ENCODE data around the gene ENOX1.
"Not testable (repeated sequence)": the region's sequence is repeated elsewhere in the genome, so short reads cannot be mapped to it uniquely, and the experiment has no call there.

The ENOX1 gene

DNA sequence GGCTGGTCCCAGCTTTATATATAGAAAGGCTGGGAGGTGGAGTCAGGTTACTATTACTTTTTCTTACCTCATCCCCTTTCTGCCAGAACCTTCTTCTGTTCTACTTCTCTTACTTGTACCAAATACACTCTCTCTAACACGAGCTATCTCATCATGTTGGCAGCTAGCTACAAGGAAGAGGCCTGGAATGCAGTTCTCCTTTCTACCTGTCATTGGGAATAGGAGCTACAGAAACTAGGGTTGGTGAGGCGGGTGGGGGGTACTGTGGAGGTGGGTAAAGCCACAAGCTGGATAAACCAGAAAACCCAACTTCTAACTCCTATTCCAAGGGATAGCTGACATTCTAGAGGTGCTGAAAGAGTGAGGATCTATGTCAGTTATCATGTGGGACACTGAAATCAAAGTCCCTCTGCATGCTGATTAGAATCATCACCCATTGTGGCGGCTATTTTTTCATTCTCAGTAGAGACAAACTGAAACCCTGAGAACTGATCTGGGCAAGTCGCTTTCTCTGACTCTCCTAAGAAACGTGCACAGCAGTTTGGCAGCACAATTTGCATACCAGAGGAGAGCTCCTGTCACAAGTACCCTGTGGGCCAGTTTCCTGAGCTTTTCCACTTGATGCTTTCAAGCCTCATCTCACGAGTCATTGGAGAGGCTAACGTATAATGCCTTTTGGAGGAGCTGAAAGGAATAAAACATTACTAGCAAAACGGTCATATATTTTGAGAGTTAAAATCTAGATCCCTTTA lies 358.1 kb downstream of the ENOX1 start:
- Histone ChIP-seq H3K4me3 (ENCODE audit: low read length) (no peak overlapping the region), H3K27me3 (ENCODE audit: insufficient read depth, low read length) (no peaks in the 10 kb centered on the region), H3K9me3 (ENCODE audit: low read length) (no peaks in the 10 kb centered on the region), H3K4me1 (ENCODE audit: insufficient read depth, low read length) (peaks cover 50% of the 10 kb centered on the region), H3K36me3 (ENCODE audit: insufficient read depth, low read length) (no peaks in the 10 kb centered on the region), H2AFZ (ENCODE audit: low read depth, low read length) (no peak overlapping the region)

DNA sequence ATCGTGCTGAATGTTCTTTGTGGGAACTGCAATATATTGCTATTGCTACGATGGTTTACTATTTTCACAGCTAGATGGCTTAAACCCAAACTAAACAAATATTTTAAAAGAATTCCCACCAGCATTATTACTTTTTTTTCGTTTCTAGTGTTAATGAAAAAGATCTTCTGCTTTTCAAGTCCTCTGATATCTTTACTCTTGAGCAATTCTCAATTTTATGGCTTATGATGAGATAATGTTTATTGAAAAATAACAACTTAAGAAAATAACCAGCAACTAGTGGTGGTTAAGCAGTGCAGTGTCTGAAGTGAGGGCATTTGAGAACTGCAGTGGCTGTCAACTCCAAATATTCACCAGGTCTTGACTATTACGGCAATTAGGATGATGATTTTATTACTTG lies 360.4 kb downstream of the ENOX1 start:
- no peaks in the 10 kb centered on the region for H3K36me3 ChIP-seq (ENCODE audit: insufficient read depth, low read length)
- no peaks in the 10 kb centered on the region for H3K9me3 ChIP-seq (ENCODE audit: low read length)
- peaks cover 56% of the 10 kb centered on the region for H3K4me1 ChIP-seq (ENCODE audit: insufficient read depth, low read length)
- no peak overlapping the region for H3K4me3 ChIP-seq (ENCODE audit: low read length)
- H2AFZ ChIP-seq (ENCODE audit: low read depth, low read length) = no peak overlapping the region
- H3K27me3 ChIP-seq (ENCODE audit: insufficient read depth, low read length) = no peaks in the 10 kb centered on the region

DNA sequence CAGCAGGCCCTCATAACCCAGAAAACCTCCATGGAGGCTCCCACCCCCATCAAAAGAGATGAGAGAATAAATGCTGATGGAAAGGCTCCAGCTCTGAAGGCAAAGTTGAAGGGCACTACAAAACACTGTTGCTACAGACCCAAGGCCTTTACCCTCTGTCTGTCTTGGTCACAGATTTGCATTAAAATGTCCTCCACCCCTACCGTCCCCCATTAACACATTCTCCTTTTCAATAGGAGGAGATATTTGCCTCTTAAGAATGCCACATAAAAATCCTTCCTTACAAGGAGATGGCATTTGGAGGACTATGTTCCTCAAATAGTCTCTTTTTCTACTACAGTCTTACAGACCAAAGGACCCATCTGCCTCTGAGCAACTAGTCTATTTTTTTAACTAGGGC lies 361.5 kb downstream of the ENOX1 start:
- H2AFZ ChIP-seq (ENCODE audit: low read depth, low read length) = no peak overlapping the region
- H3K4me3 ChIP-seq (ENCODE audit: low read length) = no peak overlapping the region
- H3K36me3 ChIP-seq (ENCODE audit: insufficient read depth, low read length) = no peaks in the 10 kb centered on the region
- no peaks in the 10 kb centered on the region for H3K9me3 ChIP-seq (ENCODE audit: low read length)
- H3K27me3 ChIP-seq (ENCODE audit: insufficient read depth, low read length) = no peaks in the 10 kb centered on the region
- H3K4me1 ChIP-seq (ENCODE audit: insufficient read depth, low read length) = peaks cover 44% of the 10 kb centered on the region

DNA sequence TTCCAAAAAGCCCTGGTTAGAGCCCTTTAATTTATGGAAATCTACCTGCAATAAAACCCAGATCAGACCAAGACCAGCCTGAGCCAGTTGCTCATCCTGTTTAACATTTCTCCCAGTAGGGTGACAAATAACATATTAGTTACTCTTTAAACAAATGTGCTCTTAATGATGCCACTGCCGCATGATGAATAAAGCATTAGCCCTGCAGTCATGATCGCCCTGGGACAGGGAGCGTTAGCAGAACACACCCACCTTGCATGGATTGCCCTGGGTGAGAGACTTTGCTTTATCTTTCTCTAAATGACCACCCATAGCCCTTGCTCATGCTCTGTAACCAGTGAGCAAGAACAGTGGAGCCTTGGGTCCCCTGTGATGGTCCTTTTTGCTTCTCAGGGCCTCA lies 362.4 kb downstream of the ENOX1 start:
- no peaks in the 10 kb centered on the region for H3K36me3 ChIP-seq (ENCODE audit: insufficient read depth, low read length)
- no peak overlapping the region for H2AFZ ChIP-seq (ENCODE audit: low read depth, low read length)
- H3K27me3 ChIP-seq (ENCODE audit: insufficient read depth, low read length) = no peaks in the 10 kb centered on the region
- peaks cover 38% of the 10 kb centered on the region for H3K4me1 ChIP-seq (ENCODE audit: insufficient read depth, low read length)
- H3K9me3 ChIP-seq (ENCODE audit: low read length) = no peaks in the 10 kb centered on the region
- H3K4me3 ChIP-seq (ENCODE audit: low read length) = no peak overlapping the region

DNA sequence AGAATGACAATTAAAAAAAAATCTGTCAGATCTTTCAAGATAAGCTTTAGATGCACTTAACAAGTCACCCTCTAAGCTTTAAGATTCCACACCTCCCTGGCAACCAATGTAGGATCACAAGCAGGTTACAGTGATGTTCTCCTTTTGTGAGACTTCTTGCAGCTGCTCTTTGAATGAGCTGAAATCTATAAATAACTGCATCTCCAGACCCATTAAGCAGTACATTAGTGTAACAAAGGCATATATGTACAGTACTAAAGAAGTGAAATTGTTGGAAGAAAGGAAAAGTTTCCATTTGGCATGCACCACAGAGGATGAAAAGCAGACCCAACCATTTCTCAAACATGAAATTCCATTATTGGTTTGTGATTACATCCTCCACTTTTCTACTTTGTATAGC lies 364.7 kb downstream of the ENOX1 start:
- no peak overlapping the region for H3K4me3 ChIP-seq (ENCODE audit: low read length)
- H3K9me3 ChIP-seq (ENCODE audit: low read length) = peaks cover 2% of the 10 kb centered on the region
- no peaks in the 10 kb centered on the region for H3K36me3 ChIP-seq (ENCODE audit: insufficient read depth, low read length)
- H2AFZ ChIP-seq (ENCODE audit: low read depth, low read length) = no peak overlapping the region
- peaks cover 24% of the 10 kb centered on the region for H3K4me1 ChIP-seq (ENCODE audit: insufficient read depth, low read length)
- H3K27me3 ChIP-seq (ENCODE audit: insufficient read depth, low read length) = no peaks in the 10 kb centered on the region

DNA sequence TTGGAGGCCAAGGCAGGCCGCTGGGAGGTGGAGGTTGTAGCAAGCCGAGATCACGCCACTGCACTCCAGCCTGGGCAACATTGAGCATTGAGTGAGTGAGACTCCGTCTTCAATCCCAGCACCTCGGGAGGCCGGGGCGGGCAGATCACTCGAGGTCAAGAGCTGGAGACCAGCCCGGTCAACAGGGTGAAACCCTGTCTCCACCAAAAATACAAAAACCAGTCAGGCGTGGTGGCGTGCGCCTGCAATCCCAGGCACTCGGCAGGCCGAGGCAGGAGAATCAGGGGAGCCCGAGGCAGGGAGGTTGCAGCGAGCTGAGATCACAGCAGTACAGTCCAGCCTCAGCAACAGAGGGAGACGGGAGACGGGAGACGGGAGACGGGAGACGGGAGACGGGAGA lies 369.9 kb downstream of the ENOX1 start:
- H3K4me3 ChIP-seq (ENCODE audit: low read length); H2AFZ ChIP-seq (ENCODE audit: low read depth, low read length); H3K9me3 ChIP-seq (ENCODE audit: low read length); H3K36me3 ChIP-seq (ENCODE audit: insufficient read depth, low read length); H3K27me3 ChIP-seq (ENCODE audit: insufficient read depth, low read length); H3K4me1 ChIP-seq (ENCODE audit: insufficient read depth, low read length): not testable (repeated sequence)

DNA sequence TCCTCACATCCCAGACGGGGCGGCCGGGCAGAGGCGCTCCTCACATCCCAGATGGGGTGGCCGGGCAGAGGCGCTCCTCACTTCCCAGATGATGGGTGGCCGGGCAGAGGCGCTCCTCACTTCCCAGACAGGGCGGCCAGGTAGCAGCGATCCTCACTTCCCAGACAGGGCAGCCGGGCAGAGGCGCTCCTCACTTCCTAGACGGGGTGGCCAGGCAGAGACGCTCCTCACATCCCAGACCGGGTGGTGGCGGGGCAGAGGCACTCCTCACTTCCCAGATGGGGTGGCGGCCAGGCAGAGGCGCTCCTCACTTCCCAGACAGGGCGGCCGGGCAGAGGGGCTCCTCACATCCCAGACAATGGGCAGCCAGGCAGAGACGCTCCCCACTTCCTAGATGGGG lies 370.4 kb downstream of the ENOX1 start:
- not testable (repeated sequence) for H3K4me3 ChIP-seq (ENCODE audit: low read length); H3K9me3 ChIP-seq (ENCODE audit: low read length); H3K27me3 ChIP-seq (ENCODE audit: insufficient read depth, low read length); H3K36me3 ChIP-seq (ENCODE audit: insufficient read depth, low read length); H3K4me1 ChIP-seq (ENCODE audit: insufficient read depth, low read length); H2AFZ ChIP-seq (ENCODE audit: low read depth, low read length)

DNA sequence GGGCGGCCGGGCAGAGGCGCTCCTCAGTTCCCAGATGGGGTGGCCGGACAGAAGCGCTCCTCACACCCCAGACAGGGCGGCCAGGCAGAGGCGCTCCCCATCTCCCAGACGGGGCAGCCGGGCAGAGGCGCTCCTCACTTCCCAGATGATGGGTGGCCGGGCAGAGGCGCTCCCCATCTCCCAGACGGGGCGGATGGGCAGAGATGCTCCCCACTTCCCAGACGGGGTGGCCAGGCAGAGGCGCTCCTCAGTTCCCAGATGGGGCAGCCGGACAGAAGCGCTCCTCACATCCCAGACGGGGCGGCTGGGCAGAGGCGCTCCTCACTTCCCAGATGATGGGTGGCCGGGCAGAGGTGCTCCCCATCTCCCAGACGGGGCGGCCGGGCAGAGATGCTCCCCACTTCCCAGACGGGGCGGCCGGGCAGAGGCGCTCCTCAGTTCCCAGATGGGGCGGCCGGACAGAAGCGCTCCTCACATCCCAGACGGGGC lies 370.8 kb downstream of the ENOX1 start:
- not testable (repeated sequence) for H3K4me3 ChIP-seq (ENCODE audit: low read length); H3K27me3 ChIP-seq (ENCODE audit: insufficient read depth, low read length); H2AFZ ChIP-seq (ENCODE audit: low read depth, low read length)

DNA sequence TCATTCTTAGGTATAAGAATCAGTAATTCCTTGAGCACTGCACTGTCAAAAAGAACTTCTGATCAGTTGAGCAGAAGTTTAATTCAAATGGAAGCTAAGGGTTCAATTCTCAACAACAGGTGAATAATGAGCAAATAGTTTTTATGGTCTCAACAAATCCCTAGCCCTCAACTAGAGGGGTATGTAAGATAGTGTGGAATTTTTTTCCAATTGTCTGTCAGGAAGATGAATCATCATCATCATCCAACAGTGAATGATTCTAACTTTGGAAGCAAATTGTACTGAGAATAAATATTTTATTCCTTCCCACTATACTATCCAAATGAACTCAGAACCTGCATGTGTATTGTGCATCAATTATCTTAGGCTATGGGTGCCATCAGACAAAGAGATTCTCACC lies 372.7 kb downstream of the ENOX1 start:
- Histone ChIP-seq H2AFZ (ENCODE audit: low read depth, low read length) (no peak overlapping the region), H3K4me1 (ENCODE audit: insufficient read depth, low read length) (no peaks in the 10 kb centered on the region), H3K36me3 (ENCODE audit: insufficient read depth, low read length) (no peaks in the 10 kb centered on the region)

More for the DNA sequence above, 370.8 kb downstream of the ENOX1 start:
- H3K36me3 ChIP-seq (ENCODE audit: insufficient read depth, low read length); H3K4me1 ChIP-seq (ENCODE audit: insufficient read depth, low read length); H3K9me3 ChIP-seq (ENCODE audit: low read length): not testable (repeated sequence)

DNA sequence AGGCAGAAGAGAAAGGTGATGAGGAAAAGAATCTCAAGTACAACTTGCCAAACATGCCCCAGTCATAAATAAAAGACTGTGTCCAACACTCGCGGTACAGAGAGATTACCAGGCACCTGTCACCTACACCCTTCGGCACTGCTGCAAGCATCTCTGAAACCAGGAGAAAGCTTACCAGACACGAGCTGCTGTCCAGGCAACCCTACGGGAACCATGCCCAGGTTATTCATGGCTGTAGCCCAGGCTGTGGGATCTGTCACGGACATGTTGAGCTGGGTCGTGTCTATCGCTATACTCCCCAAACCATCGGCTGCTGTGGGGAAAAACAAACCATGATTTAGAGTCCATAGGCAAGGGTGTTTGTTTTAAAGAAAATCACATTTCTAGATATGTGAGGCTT lies 375.0 kb downstream of the ENOX1 start:
- no peak overlapping the region for H2AFZ ChIP-seq (ENCODE audit: low read depth, low read length)
- no peaks in the 10 kb centered on the region for H3K4me1 ChIP-seq (ENCODE audit: insufficient read depth, low read length)
- no peaks in the 10 kb centered on the region for H3K27me3 ChIP-seq (ENCODE audit: insufficient read depth, low read length)
- H3K4me3 ChIP-seq (ENCODE audit: low read length) = no peak overlapping the region
- H3K9me3 ChIP-seq (ENCODE audit: low read length) = no peaks in the 10 kb centered on the region
- H3K36me3 ChIP-seq (ENCODE audit: insufficient read depth, low read length) = no peaks in the 10 kb centered on the region

More for the DNA sequence above, 372.7 kb downstream of the ENOX1 start:
- Histone ChIP-seq H3K9me3 (ENCODE audit: low read length) (no peaks in the 10 kb centered on the region), H3K27me3 (ENCODE audit: insufficient read depth, low read length) (no peaks in the 10 kb centered on the region), H3K4me3 (ENCODE audit: low read length) (no peak overlapping the region)

DNA sequence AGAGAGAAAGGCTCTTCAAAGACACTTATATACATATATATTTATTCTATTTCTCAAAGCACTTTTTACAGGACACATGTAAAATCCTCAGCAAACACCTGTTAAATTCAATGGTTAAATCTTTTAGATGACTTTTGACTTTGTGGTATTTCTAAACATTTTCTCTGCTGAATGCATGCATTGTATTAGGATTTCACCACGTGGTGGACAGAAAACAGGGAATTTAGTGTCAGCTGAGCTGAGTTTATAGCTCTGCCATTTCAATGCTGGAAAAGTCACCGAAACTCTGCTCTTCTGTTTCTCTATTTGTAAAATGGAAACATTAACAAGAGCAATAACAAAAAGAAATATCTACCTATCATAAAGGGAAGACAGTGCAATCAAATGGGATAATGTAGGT lies 375.6 kb downstream of the ENOX1 start:
- no peak overlapping the region for H2AFZ ChIP-seq (ENCODE audit: low read depth, low read length)
- no peak overlapping the region for H3K4me3 ChIP-seq (ENCODE audit: low read length)
- no peaks in the 10 kb centered on the region for H3K27me3 ChIP-seq (ENCODE audit: insufficient read depth, low read length)
- no peaks in the 10 kb centered on the region for H3K9me3 ChIP-seq (ENCODE audit: low read length)
- no peaks in the 10 kb centered on the region for H3K36me3 ChIP-seq (ENCODE audit: insufficient read depth, low read length)
- no peaks in the 10 kb centered on the region for H3K4me1 ChIP-seq (ENCODE audit: insufficient read depth, low read length)

DNA sequence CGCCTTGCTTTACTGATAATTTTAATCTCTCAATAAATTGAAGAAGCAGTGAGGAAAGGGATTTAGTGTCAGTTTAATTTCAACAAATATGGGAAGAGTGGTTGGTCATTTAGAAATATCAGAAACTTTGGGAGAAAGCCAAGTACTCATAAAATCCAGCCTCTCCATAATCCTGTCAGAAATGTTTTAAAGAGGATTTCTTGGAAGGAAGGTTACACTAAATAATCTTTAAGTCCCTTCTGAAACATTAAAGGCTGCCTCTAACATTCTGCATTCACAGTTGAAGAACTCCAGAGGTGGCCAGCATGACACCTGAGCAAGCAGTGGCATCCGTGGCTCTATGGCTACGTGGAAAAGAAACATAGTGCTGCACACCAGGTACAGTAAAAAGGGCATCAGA lies 378.5 kb downstream of the ENOX1 start:
- H3K27me3 ChIP-seq (ENCODE audit: insufficient read depth, low read length) = no peaks in the 10 kb centered on the region
- no peak overlapping the region for H2AFZ ChIP-seq (ENCODE audit: low read depth, low read length)
- no peaks in the 10 kb centered on the region for H3K36me3 ChIP-seq (ENCODE audit: insufficient read depth, low read length)
- no peak overlapping the region for H3K4me3 ChIP-seq (ENCODE audit: low read length)
- H3K9me3 ChIP-seq (ENCODE audit: low read length) = no peaks in the 10 kb centered on the region
- H3K4me1 ChIP-seq (ENCODE audit: insufficient read depth, low read length) = no peaks in the 10 kb centered on the region

DNA sequence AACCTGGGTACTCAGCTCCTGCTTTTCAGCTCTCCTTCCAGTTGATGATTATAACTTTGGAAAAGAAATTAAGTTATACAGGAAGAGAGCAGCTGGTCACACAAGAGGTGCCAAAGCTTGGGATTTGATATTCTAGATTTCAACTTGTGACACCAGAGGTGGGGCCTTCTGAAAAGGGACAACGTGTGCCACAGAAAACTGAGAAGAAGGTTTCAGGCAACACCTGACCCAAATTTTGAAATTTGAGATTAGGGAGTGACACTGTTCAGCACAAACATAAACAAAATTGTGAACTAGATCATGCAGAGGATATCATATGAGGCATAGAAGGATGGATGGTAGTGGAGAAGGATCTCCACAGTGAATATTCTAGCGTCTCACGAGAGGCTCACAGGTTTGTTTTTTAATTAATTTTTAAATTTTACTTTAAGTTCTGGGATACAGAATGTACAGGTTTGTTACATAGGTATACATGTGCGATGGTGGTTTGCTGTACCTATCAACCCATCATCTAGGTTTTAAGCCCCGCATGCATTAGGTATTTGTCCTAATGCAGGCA lies 379.7 kb downstream of the ENOX1 start:
- no peak overlapping the region for H3K4me3 ChIP-seq (ENCODE audit: low read length)
- no peaks in the 10 kb centered on the region for H3K36me3 ChIP-seq (ENCODE audit: insufficient read depth, low read length)
- H3K27me3 ChIP-seq (ENCODE audit: insufficient read depth, low read length) = no peaks in the 10 kb centered on the region
- H3K9me3 ChIP-seq (ENCODE audit: low read length) = no peaks in the 10 kb centered on the region
- no peak overlapping the region for H2AFZ ChIP-seq (ENCODE audit: low read depth, low read length)
- H3K4me1 ChIP-seq (ENCODE audit: insufficient read depth, low read length) = no peaks in the 10 kb centered on the region

DNA sequence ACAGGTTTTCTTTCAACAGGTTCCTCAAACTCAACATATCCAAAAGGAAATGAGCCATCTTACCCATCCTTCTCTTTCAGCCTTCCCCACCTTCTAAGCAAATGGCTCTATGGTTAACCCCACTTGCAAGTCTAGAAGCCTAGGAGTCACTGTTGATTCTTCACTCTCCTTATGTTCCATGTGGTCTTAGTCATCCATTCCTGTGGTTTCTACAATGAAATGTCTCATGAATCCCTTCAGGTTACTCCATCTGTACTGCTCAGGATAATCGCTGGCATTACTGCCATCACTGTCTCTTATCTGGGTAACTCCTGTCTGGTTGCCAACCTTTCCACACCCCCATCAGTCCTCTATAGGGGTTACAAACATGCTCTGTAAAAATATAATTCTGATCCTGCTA lies 381.3 kb downstream of the ENOX1 start:
- Histone ChIP-seq H3K36me3 (ENCODE audit: insufficient read depth, low read length) (no peaks in the 10 kb centered on the region), H3K4me1 (ENCODE audit: insufficient read depth, low read length) (peaks cover 5% of the 10 kb centered on the region), H2AFZ (ENCODE audit: low read depth, low read length) (no peak overlapping the region), H3K9me3 (ENCODE audit: low read length) (no peaks in the 10 kb centered on the region), H3K27me3 (ENCODE audit: insufficient read depth, low read length) (no peaks in the 10 kb centered on the region), H3K4me3 (ENCODE audit: low read length) (no peak overlapping the region)

All from neuron (in vitro differentiated cells).